Measurements from ENCODE around the gene DAPK2.

- TF ChIP-seq CTCF (IDR thresholded peaks at IDR 0.05), result no peak
- TF ChIP-seq NFIC (IDR thresholded peaks at IDR 0.05; ENCODE audit: borderline replicate concordance), result no peak
- no peak for TF ChIP-seq EP300 (IDR thresholded peaks at IDR 0.05; ENCODE audit: borderline replicate concordance in 1 of 2, low read depth in 1 of 2, low read length in 1 of 2)
- TF ChIP-seq REST (IDR thresholded peaks at IDR 0.05; ENCODE audit: low read depth, low read length), result no peak
- TF ChIP-seq RAD21 (IDR thresholded peaks at IDR 0.05; ENCODE audit: low read length), result no peak
- TF ChIP-seq RFX5 (IDR thresholded peaks at IDR 0.05; ENCODE audit: low read length), result no peak
- no peak for TF ChIP-seq MXI1 (IDR thresholded peaks at IDR 0.05; ENCODE audit: low read depth, low read length)
These were observed 64.5 kb downstream of the DAPK2 start for GRCh38 chr15:63981596-63982320.

Measured in SK-N-SH (cell line).